T-helper 1 cell treated with Interleukin-12 subunit alpha and Interleukin-12 subunit beta and Interleukin-4 antibody, amounts not matched to agents 30 ng/mL and 1 ng/mL, for 36 hours (primary cell): ENCODE results near the gene OTUD3. TPM values are rescaled to one million over a fixed set of nuclear protein-coding genes. Genes with fewer than 3 reads are reported as not detected.
"Not testable (repeated sequence)": the region's sequence is repeated elsewhere in the genome, so short reads cannot be mapped to it uniquely, and the experiment has no call there.

ENCODE experiments used
- intact Hi-C: fragments of 100-400 bp; cut with micrococcal nuclease; formaldehyde crosslinking; loops from one replicate; pipeline ENCODE4 v1.15.1; 2024
- total RNA-seq: library from RNA; stranded (reverse); gene quantifications from 2 replicates; pipeline ENCODE4 v1.2.3, GENCODE V29; 2022

The OTUD3 gene
- total RNA-seq, result 11.9 and 13.6 TPM in 2 replicates

GRCh38 chr1:19882111-19883071 is at the start of gene OTUD3:
Gene OTUD3 (plus strand): TSS chr1:19882395. CDS start chr1:19882514, 119 bp downstream.
- intact Hi-C loops, result loop anchor here (1.0 to 5.0 kb wide), 13 partner anchors 82 to 1295 kb away; partner anchors contain the start of genes CAPZB, DDOST, EIF4G3 and PINK1

- intact Hi-C loops, result no loop called here
Observed at GRCh38 chr1:19835578-19835977, 46.6 kb upstream of the OTUD3 start.

GRCh38 chr1:19837866-19838265 is 44.3 kb upstream of the OTUD3 start:
- intact Hi-C loops, result no loop called here

- intact Hi-C loops, result no loop called here
Observed at GRCh38 chr1:19840228-19840627, 42.0 kb upstream of the OTUD3 start.

- intact Hi-C loops, result no loop called here
Observed at GRCh38 chr1:19844731-19845495, 37.3 kb upstream of the OTUD3 start.

- intact Hi-C loops, result no loop called here
Observed at GRCh38 chr1:19845555-19845954, 36.6 kb upstream of the OTUD3 start.

- intact Hi-C loops, result no loop called here
Observed at GRCh38 chr1:19846338-19846737, 35.9 kb upstream of the OTUD3 start.

- intact Hi-C loops, result not testable (repeated sequence)
Observed at GRCh38 chr1:19847334-19847733, 34.9 kb upstream of the OTUD3 start.

GRCh38 chr1:19849307-19849706 is 32.9 kb upstream of the OTUD3 start:
- intact Hi-C loops, result not testable (repeated sequence)

GRCh38 chr1:19850214-19850613 is 32.0 kb upstream of the OTUD3 start:
- intact Hi-C loops, result no loop called here

GRCh38 chr1:19852036-19852435 is 30.2 kb upstream of the OTUD3 start:
- intact Hi-C loops, result no loop called here

GRCh38 chr1:19854866-19855265 is 27.3 kb upstream of the OTUD3 start:
- intact Hi-C loops, result no loop called here

GRCh38 chr1:19858893-19859292 is 23.3 kb upstream of the OTUD3 start:
- intact Hi-C loops, result no loop called here

GRCh38 chr1:19859876-19860275 is 22.3 kb upstream of the OTUD3 start:
- intact Hi-C loops, result no loop called here

- intact Hi-C loops, result no loop called here
Observed at GRCh38 chr1:19860418-19860817, 21.8 kb upstream of the OTUD3 start.

- intact Hi-C loops, result no loop called here
Observed at GRCh38 chr1:19861034-19861433, 21.2 kb upstream of the OTUD3 start.

GRCh38 chr1:19861842-19862530 is 20.2 kb upstream of the OTUD3 start:
- intact Hi-C loops, result no loop called here

- intact Hi-C loops, result no loop called here
Observed at GRCh38 chr1:19862944-19863343, 19.3 kb upstream of the OTUD3 start.

- intact Hi-C loops, result no loop called here
Observed at GRCh38 chr1:19864570-19865160, 17.5 kb upstream of the OTUD3 start.

GRCh38 chr1:19866029-19866428 is 16.2 kb upstream of the OTUD3 start:
- intact Hi-C loops, result no loop called here

GRCh38 chr1:19866758-19867157 is 15.4 kb upstream of the OTUD3 start:
- intact Hi-C loops, result no loop called here
